ENCODE measurements around the gene PARVA. TPM values are rescaled to one million over a fixed set of nuclear protein-coding genes. Genes with fewer than 3 reads are reported as not detected.
A peak's percentile ranks its signal among the peaks of the same experiment; 100 is the strongest.

PARVA gene
- total RNA-seq, 1 experiment from 2014 or later = 18.1 TPM

GRCh38 chr11:12537778-12538401, 160.5 kb downstream of the PARVA start:
- H2AFZ ChIP-seq (ENCODE audit: low read length) = no peak overlapping the region
- H3K18ac ChIP-seq (ENCODE audit: insufficient read length, low read depth, low read length) = no peak overlapping the region
- H3K9me3 Mint-ChIP-seq = no peaks in the 10 kb centered on the region
- no peak for TF ChIP-seq CTCF (conservative IDR thresholded peaks at IDR 0.05)
- no peak overlapping the region for H4K91ac ChIP-seq (ENCODE audit: insufficient read length, low read depth, low read length)
- WGBS (ENCODE audit: extremely low coverage, insufficient read length, low lambda C conversion rate) = no CpG with 5 or more reads among the region's 6 CpGs
- no peaks in the 10 kb centered on the region for H3K79me1 ChIP-seq (ENCODE audit: insufficient read depth, low read depth, low read length, poor library complexity, severe bottlenecking)
- H3K23me2 ChIP-seq (ENCODE audit: insufficient read length, low read depth, low read length, poor library complexity, severe bottlenecking) = no peaks in the 10 kb centered on the region
- no peak overlapping the region for H3K27ac Mint-ChIP-seq
- H2BK15ac ChIP-seq (ENCODE audit: low read depth, low read length) = no peak overlapping the region
- no peak overlapping the region for H3K9ac ChIP-seq (ENCODE audit: extremely low read depth, insufficient read length, low read length)
- no peak overlapping the region for H2BK5ac ChIP-seq (ENCODE audit: insufficient read length, low read length)
- no peak overlapping the region for H3K4ac ChIP-seq (ENCODE audit: low read depth, low read length)
- no peaks in the 10 kb centered on the region for H3K4me1 ChIP-seq (ENCODE audit: insufficient read depth, low read length)
- no peak overlapping the region for H3K23ac ChIP-seq (ENCODE audit: insufficient read length, low read depth, low read length)
- no peak overlapping the region for H2BK20ac ChIP-seq (ENCODE audit: low read depth, low read length, poor library complexity, severe bottlenecking)
- H3T11ph ChIP-seq (ENCODE audit: low read length) = no peak overlapping the region
- H4K8ac ChIP-seq (replicated peaks; ENCODE audit: insufficient read length, low read depth, low read length) = no peak overlapping the region
- H3K27me3 ChIP-seq (ENCODE audit: insufficient read depth, low read length) = no peaks in the 10 kb centered on the region
- DNase-seq = no peak
- H2AK5ac ChIP-seq (ENCODE audit: insufficient read length, low read length) = no peak overlapping the region
- no peak overlapping the region for H2BK12ac ChIP-seq (ENCODE audit: insufficient read length, low read depth, low read length)
- no peaks in the 10 kb centered on the region for H3K79me2 ChIP-seq (ENCODE audit: insufficient read depth, low read length)
- H3K27ac ChIP-seq (ENCODE audit: insufficient read length, low read depth, low read length) = no peak overlapping the region
- H3K9me3 ChIP-seq (ENCODE audit: control insufficient read depth, low read depth, low read length) = no peaks in the 10 kb centered on the region
- H3K4me2 ChIP-seq (ENCODE audit: insufficient read depth, insufficient read length, low read length) = no peak overlapping the region
- peaks cover 0 to 8% of the 10 kb centered on the region in 2 experiments; a peak in 2 of 4 replicates for H3K4me1 Mint-ChIP-seq
- H3K36me3 Mint-ChIP-seq (ENCODE audit: insufficient read depth in 1 of 3, low read depth in 3 of 3) = no peaks in the 10 kb centered on the region
- H2BK120ac ChIP-seq (ENCODE audit: low read depth, low read length, poor library complexity, severe bottlenecking) = no peak overlapping the region
- H3K27me3 Mint-ChIP-seq (ENCODE audit: low read depth) = peaks cover 10% of the 10 kb centered on the region
- no peak overlapping the region for H3K56ac ChIP-seq (ENCODE audit: insufficient read length, low read depth, low read length)
- H4K20me1 ChIP-seq (ENCODE audit: control insufficient read depth, insufficient read depth, insufficient read length) = no peaks in the 10 kb centered on the region
- no peak overlapping the region for H3K4me3 Mint-ChIP-seq
- peak overlapping the region; percentile 18; the same call in 1 of the 2 replicates for H3K14ac ChIP-seq (ENCODE audit: insufficient read depth, low read length)
- no peak overlapping the region for H4K5ac ChIP-seq (ENCODE audit: insufficient read length, low read depth, low read length)
